IMR-90 (cell line): ENCODE results near the gene FRZB. TPM values are rescaled to one million over a fixed set of nuclear protein-coding genes. Genes with fewer than 3 reads are reported as not detected.

Experiments
- ATAC-seq: fragments of 200-7000 bp; cut with Tn5 transposase; 2 replicates; pipeline ENCODE4 v1.9.1; 2020; ENCODE audit warnings: low read depth, mild to moderate bottlenecking, moderate library complexity
- BruUV-seq: library from RNA; stranded (reverse); fragments of 400-500 nt; replicated peaks from 2 replicates; lab custom pipeline; 2021; lab: Mats Ljungman, UMichigan
- CTCF ChIA-PET: fragments of 300-600 bp; formaldehyde crosslinking; extraction: SDS; loops from one replicate; lab custom pipeline; 2021; ENCODE audit warnings: antibody characterized with exemption; lab: Yijun Ruan, JAX
- POLR2A ChIA-PET: fragments of 300-600 bp; sonication (Branson Sonifier 250); formaldehyde crosslinking; loops from one replicate; lab custom pipeline; 2022; ENCODE audit warnings: antibody characterized with exemption; ENCODE audit not compliant: unreplicated experiment; lab: Charles Lee
- DNase-seq: peaks from one replicate; pipeline ENCODE4 v3.0.0; 2013
- H2AFZ ChIP-seq: replicated peaks from 2 replicates; pipeline ENCODE3; 2013; ENCODE audit warnings: low read length, mild to moderate bottlenecking; ENCODE audit not compliant: poor library complexity
- H2AK5ac ChIP-seq: 2 replicates; pipeline ENCODE4 v1.6.1; 2013; ENCODE audit warnings: low read depth, low read length, inconsistent platforms
- H2AK9ac ChIP-seq: replicated peaks from 2 replicates; pipeline ENCODE3; 2013; ENCODE audit warnings: mild to moderate bottlenecking, low read depth, low read length, moderate library complexity; ENCODE audit not compliant: poor library complexity
- H2BK120ac ChIP-seq: 2 replicates; pipeline ENCODE4 v1.6.1; 2013; ENCODE audit warnings: low read depth, low read length, inconsistent platforms
- H2BK15ac ChIP-seq: 3 replicates; pipeline ENCODE4 v1.6.1; 2013; ENCODE audit warnings: low read depth, low read length, inconsistent platforms
- H2BK20ac ChIP-seq: 2 replicates; pipeline ENCODE4 v1.6.1; 2013; ENCODE audit warnings: low read depth, mild to moderate bottlenecking, inconsistent platforms, low read length, moderate library complexity
- H2BK5ac ChIP-seq: 2 replicates; pipeline ENCODE4 v1.6.1; 2013; ENCODE audit warnings: mild to moderate bottlenecking, low read depth, low read length, inconsistent platforms; ENCODE audit not compliant: poor library complexity, severe bottlenecking
- H3K14ac ChIP-seq: replicated peaks from 2 replicates; pipeline ENCODE4 v1.6.1; 2013; ENCODE audit warnings: low read depth, low read length, inconsistent platforms
- H3K18ac ChIP-seq: 2 replicates; pipeline ENCODE4 v1.6.1; 2013; ENCODE audit warnings: low read depth, low read length, control low read depth
- H3K23ac ChIP-seq: 2 replicates; pipeline ENCODE4 v1.6.1; 2013; ENCODE audit warnings: low read depth, low read length, inconsistent platforms
- H3K27ac ChIP-seq: 2 replicates; pipeline ENCODE4 v1.5.1; 2013; ENCODE audit warnings: mild to moderate bottlenecking, control low read depth, low read length; ENCODE audit not compliant: insufficient read depth
- H3K27me3 ChIP-seq: 2 replicates; pipeline ENCODE4 v1.6.1; 2013; ENCODE audit warnings: low read length; ENCODE audit not compliant: control insufficient read depth, insufficient read depth
- H3K36me3 ChIP-seq: 2 replicates; pipeline ENCODE4 v1.6.1; 2013; ENCODE audit warnings: low read length, mixed read lengths; ENCODE audit not compliant: control insufficient read depth, insufficient read depth
- H3K4ac ChIP-seq: 2 replicates; pipeline ENCODE4 v1.6.1; 2013; ENCODE audit warnings: low read depth, low read length, inconsistent platforms
- H3K4me1 ChIP-seq: 2 replicates; pipeline ENCODE4 v1.6.1; 2013; ENCODE audit warnings: low read length, mixed read lengths; ENCODE audit not compliant: control insufficient read depth, insufficient read depth
- H3K4me2 ChIP-seq: 2 replicates; pipeline ENCODE4 v1.6.1; 2013; ENCODE audit warnings: low read depth, mild to moderate bottlenecking, control low read depth, low read length, moderate library complexity
- H3K4me3 ChIP-seq: 2 replicates; pipeline ENCODE4 v1.5.1; 2013; ENCODE audit warnings: low read depth, mild to moderate bottlenecking, control low read depth, low read length, moderate library complexity; ENCODE audit not compliant: insufficient read depth
- H3K56ac ChIP-seq: 2 replicates; pipeline ENCODE4 v1.6.1; 2013; ENCODE audit warnings: low read length, inconsistent platforms; ENCODE audit not compliant: insufficient read depth; ENCODE audit errors: extremely low read depth
- H3K79me1 ChIP-seq, 2 experiments: 2 replicates each; pipeline ENCODE4 v1.6.1; 2013; ENCODE audit warnings: low read length in 2 of 2, inconsistent platforms in 1 of 2, low read depth in 1 of 2
- H3K9ac ChIP-seq: 2 replicates; pipeline ENCODE4 v1.6.1; 2013; ENCODE audit warnings: low read depth, low read length, control low read depth
- H3K9me1 ChIP-seq: 2 replicates; pipeline ENCODE4 v1.6.1; 2013; ENCODE audit warnings: low read length, inconsistent platforms; ENCODE audit not compliant: insufficient read depth
- H3K9me3 ChIP-seq: 2 replicates; pipeline ENCODE4 v1.6.1; 2013; ENCODE audit warnings: low read length; ENCODE audit not compliant: control insufficient read depth, insufficient read depth
- H4K20me1 ChIP-seq: 2 replicates; pipeline ENCODE4 v1.6.1; 2013; ENCODE audit warnings: low read length, inconsistent platforms; ENCODE audit not compliant: insufficient read depth
- H4K5ac ChIP-seq: 2 replicates; pipeline ENCODE4 v1.6.1; 2013; ENCODE audit warnings: mild to moderate bottlenecking, low read depth, low read length, control low read depth
- H4K8ac ChIP-seq, 2 experiments: 2 replicates each; pipeline ENCODE4 v1.6.1; 2013; ENCODE audit warnings: low read depth in 2 of 2, low read length in 2 of 2, control low read depth in 1 of 2, inconsistent platforms in 1 of 2
- H4K91ac ChIP-seq: 2 replicates; pipeline ENCODE4 v1.6.1; 2013; ENCODE audit warnings: low read depth, low read length, inconsistent platforms; ENCODE audit not compliant: insufficient read depth
- BHLHE40 ChIP-seq: fragments of 150-350 bp; IDR thresholded peaks from 2 replicates; pipeline ENCODE4 v1.6.1; 2016; ENCODE audit warnings: mild to moderate bottlenecking, low read depth, low read length
- CEBPB ChIP-seq: IDR thresholded peaks from 2 replicates; pipeline ENCODE4 v1.6.1; 2012; ENCODE audit warnings: low read depth, low read length, improper control_type of control experiment
- CHD1 ChIP-seq: IDR thresholded peaks from 2 replicates; pipeline ENCODE4 v1.6.1; 2012; ENCODE audit warnings: low read depth, low read length, improper control_type of control experiment
- ELK1 ChIP-seq: fragments of 150-350 bp; IDR thresholded peaks from 2 replicates; pipeline ENCODE4 v1.6.1; 2016; ENCODE audit warnings: low read depth, mild to moderate bottlenecking, low read length, moderate library complexity, borderline replicate concordance
- FOS ChIP-seq: fragments of 150-350 bp; IDR thresholded peaks from 2 replicates; pipeline ENCODE4 v1.6.1; 2016; ENCODE audit warnings: low read depth, low read length
- MAFK ChIP-seq: IDR thresholded peaks from 2 replicates; pipeline ENCODE4 v1.6.1; 2012; ENCODE audit warnings: low read depth, low read length, improper control_type of control experiment
- MAZ ChIP-seq: IDR thresholded peaks from 2 replicates; pipeline ENCODE4 v1.6.1; 2012; ENCODE audit warnings: low read depth, mild to moderate bottlenecking, low read length, improper control_type of control experiment, moderate library complexity, borderline replicate concordance
- MXI1 ChIP-seq: IDR thresholded peaks from 2 replicates; pipeline ENCODE4 v1.6.1; 2012; ENCODE audit warnings: low read depth, mild to moderate bottlenecking, low read length, moderate library complexity, borderline replicate concordance
- NFE2L2 ChIP-seq: fragments of 150-350 bp; IDR thresholded peaks from 2 replicates; pipeline ENCODE4 v1.6.1; 2016; ENCODE audit warnings: low read depth, mild to moderate bottlenecking, low read length
- POLR2A ChIP-seq: IDR thresholded peaks from 2 replicates; pipeline ENCODE4 v1.6.1; 2012; ENCODE audit warnings: mild to moderate bottlenecking, low read depth, low read length
- RAD21 ChIP-seq: IDR thresholded peaks from 2 replicates; pipeline ENCODE4 v1.6.1; 2012; ENCODE audit warnings: low read length, improper control_type of control experiment
- RCOR1 ChIP-seq: IDR thresholded peaks from 2 replicates; pipeline ENCODE4 v1.6.1; 2012; ENCODE audit warnings: mild to moderate bottlenecking, low read length, improper control_type of control experiment; ENCODE audit not compliant: insufficient replicate concordance
- RFX5 ChIP-seq: IDR thresholded peaks from 2 replicates; pipeline ENCODE4 v1.8.0; 2012; ENCODE audit warnings: low read depth, mild to moderate bottlenecking, low read length, moderate library complexity
- SMC3 ChIP-seq: fragments of 150-350 bp; IDR thresholded peaks from 2 replicates; pipeline ENCODE4 v1.6.1; 2016; ENCODE audit warnings: low read depth, mild to moderate bottlenecking, antibody characterized with exemption, low read length, moderate library complexity
- USF2 ChIP-seq: fragments of 150-350 bp; IDR thresholded peaks from 2 replicates; pipeline ENCODE4 v1.6.1; 2017; ENCODE audit warnings: mild to moderate bottlenecking, antibody characterized with exemption, low read length, low read depth
- WGBS, 2 experiments: methylation state at CpG; one replicate each; pipeline versions ENCODE4 v1.1.5 to v1.1.7; 2013; ENCODE audit warnings: missing lambda C conversion rate in 2 of 2; ENCODE audit not compliant: insufficient read length in 1 of 2; ENCODE audit errors: extremely low coverage in 2 of 2; 5-methylcytosine and 5-hydroxymethylcytosine counted together
- dilution Hi-C: fragments of 300-500 bp; cut with HindIII; formaldehyde crosslinking; loops from one replicate; pipeline ENCODE4 v1.14.3; 2018; ENCODE audit warnings: low sequenced_read_pairs; ENCODE audit not compliant: unreplicated experiment
- in situ Hi-C: fragments of 300-500 bp; cut with MboI; formaldehyde crosslinking; loops from 3 replicates; pipeline ENCODE4 v1.14.3; 2019; ENCODE audit warnings: low sequenced_read_pairs, inconsistent platforms, mixed read lengths
- intact Hi-C: fragments of 100-400 bp; cut with micrococcal nuclease; formaldehyde crosslinking; loops from 2 replicates; pipeline ENCODE4 v1.10.0; 2022
- polyA plus RNA-seq, 3 experiments: library from polyadenylated mRNA; depleted of rRNA; stranded (reverse); fragments of >200 nt; gene quantifications; 2 replicates each; pipeline ENCODE4 v1.2.3, GENCODE V29; 2012; ENCODE audit warnings: low replicate concordance in 1 of 3
- total RNA-seq: library from RNA; depleted of rRNA; stranded (reverse); fragments of >200 nt; gene quantifications from 2 replicates; pipeline ENCODE4 v1.2.3, GENCODE V29; 2012
- TF ChIP-seq, protein P1 (sequence below): conservative IDR thresholded peaks from 2 replicates; pipeline ENCODE4 v1.5.1; 2012; ENCODE audit warnings: mild to moderate bottlenecking, low read depth, low read length, improper control_type of control experiment

Gene FRZB
- total and polyA plus RNA-seq, 2 of the 4 experiments (the other 2 are of a cell fraction) = 0.18 to 1.2 TPM

DNA sequence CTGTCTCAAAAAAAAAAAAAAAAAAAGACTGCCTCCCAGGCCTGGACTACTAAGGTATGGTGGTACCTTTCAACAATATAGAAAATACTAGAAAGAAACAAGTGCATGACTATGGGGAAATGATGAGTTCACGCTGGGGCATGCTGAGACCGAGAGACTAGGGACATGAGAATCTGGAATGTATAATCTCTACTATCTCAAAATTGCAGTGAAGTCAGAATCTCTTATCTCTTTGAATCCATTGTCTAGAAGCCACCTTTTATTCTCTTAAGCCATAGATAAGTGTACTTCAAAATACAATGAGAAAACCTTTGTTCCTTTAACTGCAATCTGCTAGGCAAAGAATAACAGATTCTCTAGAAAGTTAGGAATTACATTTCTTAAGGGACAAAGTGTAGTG is 5.6 kb downstream of the FRZB start:
- H3K36me3 ChIP-seq = no peaks in the 10 kb centered on the region
- no peak overlapping the region for H3K4me3 ChIP-seq
- H3K27ac ChIP-seq = no peak overlapping the region
- H3K18ac ChIP-seq = no peak overlapping the region
- ChIA-PET CTCF (interaction anchor here (1.5 kb wide), 1 partner anchor 8 kb away, joined by 5 read pairs; no protein-coding TSS in a partner anchor), POLR2A (no interaction called here)
- no peak overlapping the region for H3K4me2 ChIP-seq
- TF ChIP-seq MAZ = no peak
- TF ChIP-seq RAD21 = no peak
- TF ChIP-seq, protein P1, sequence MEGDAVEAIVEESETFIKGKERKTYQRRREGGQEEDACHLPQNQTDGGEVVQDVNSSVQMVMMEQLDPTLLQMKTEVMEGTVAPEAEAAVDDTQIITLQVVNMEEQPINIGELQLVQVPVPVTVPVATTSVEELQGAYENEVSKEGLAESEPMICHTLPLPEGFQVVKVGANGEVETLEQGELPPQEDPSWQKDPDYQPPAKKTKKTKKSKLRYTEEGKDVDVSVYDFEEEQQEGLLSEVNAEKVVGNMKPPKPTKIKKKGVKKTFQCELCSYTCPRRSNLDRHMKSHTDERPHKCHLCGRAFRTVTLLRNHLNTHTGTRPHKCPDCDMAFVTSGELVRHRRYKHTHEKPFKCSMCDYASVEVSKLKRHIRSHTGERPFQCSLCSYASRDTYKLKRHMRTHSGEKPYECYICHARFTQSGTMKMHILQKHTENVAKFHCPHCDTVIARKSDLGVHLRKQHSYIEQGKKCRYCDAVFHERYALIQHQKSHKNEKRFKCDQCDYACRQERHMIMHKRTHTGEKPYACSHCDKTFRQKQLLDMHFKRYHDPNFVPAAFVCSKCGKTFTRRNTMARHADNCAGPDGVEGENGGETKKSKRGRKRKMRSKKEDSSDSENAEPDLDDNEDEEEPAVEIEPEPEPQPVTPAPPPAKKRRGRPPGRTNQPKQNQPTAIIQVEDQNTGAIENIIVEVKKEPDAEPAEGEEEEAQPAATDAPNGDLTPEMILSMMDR = no peak
- no peak for TF ChIP-seq SMC3
- no peak for TF ChIP-seq NFE2L2
- no peak for TF ChIP-seq CEBPB
- TF ChIP-seq FOS = no peak
- TF ChIP-seq MAFK = no peak
- TF ChIP-seq RCOR1 = no peak
- no peak for TF ChIP-seq MXI1
- TF ChIP-seq ELK1 = no peak
- TF ChIP-seq POLR2A = no peak
- TF ChIP-seq BHLHE40 = no peak
- no peak for TF ChIP-seq CHD1
- TF ChIP-seq RFX5 = no peak
- no peak for TF ChIP-seq USF2
- no peak overlapping the region for H4K8ac ChIP-seq
- no peak overlapping the region for H2AFZ ChIP-seq
- no peaks in the 10 kb centered on the region for H3K27me3 ChIP-seq
- ATAC-seq (no peak), DNase-seq (no peak)
- no peak overlapping the region for H2BK20ac ChIP-seq
- no peak overlapping the region for H2BK5ac ChIP-seq
- H3K9me3 ChIP-seq = no peaks in the 10 kb centered on the region
- H3K14ac ChIP-seq = no peak overlapping the region
- no CpG with 5 or more reads among the region's 2 CpGs for WGBS, 2 experiments
- no peak overlapping the region for H3K23ac ChIP-seq
- H3K4ac ChIP-seq = no peak overlapping the region
- H3K9ac ChIP-seq = no peak overlapping the region
- in situ Hi-C loops (no loop called here), intact Hi-C loops (no loop called here), dilution Hi-C loops (no loop called here)
- H2AK9ac ChIP-seq = no peak overlapping the region
- no peaks in the 10 kb centered on the region for H4K20me1 ChIP-seq
- H3K9me1 ChIP-seq = 0 out of 2 replicates have a peak, but pooled peaks cover under 1% of the 10 kb centered on the region
- no peak overlapping the region for H2BK120ac ChIP-seq
- no peak overlapping the region for H3K56ac ChIP-seq
- no peak overlapping the region for H2AK5ac ChIP-seq
- no peak overlapping the region for H4K5ac ChIP-seq
- H3K79me1 ChIP-seq = no peaks in the 10 kb centered on the region
- BruUV-seq = no TSS peak
- no peak overlapping the region for H2BK15ac ChIP-seq
- H4K91ac ChIP-seq = no peak overlapping the region
- no peaks in the 10 kb centered on the region; the same call in 1 of the 2 replicates for H3K4me1 ChIP-seq
